Gastrocnemius medialis (tissue), 4 donors: Measurements from ENCODE around the gene BPIFB4. TPM values are rescaled to one million over a fixed set of nuclear protein-coding genes. Genes with fewer than 3 reads are reported as not detected.

Experiments
- ATAC-seq, 2 donors: fragments of 150-250 bp; one replicate each; pipeline ENCODE4 v1.9.1; 2016
- DNase-seq, 2 donors: peaks; one replicate each; pipeline ENCODE4 v3.0.0-alpha.2; 2019
- H3K27ac ChIP-seq, 4 donors: fragments of 200-600 bp; sonication (generic); 1 replicate in 1 of 4; 2 replicates in 3 of 4; pipeline ENCODE4 v1.5.1; 2016 to 2018; ENCODE audit warnings: mild to moderate bottlenecking in 2 of 4, moderate library complexity in 1 of 4
- H3K27me3 ChIP-seq, 3 donors: fragments of 200-600 bp; sonication (generic) in 2 of 3; 1 replicate in 1 of 3; 2 replicates in 2 of 3; pipeline versions ENCODE4 v1.5.1 to v1.6.0; 2016 to 2019; ENCODE audit warnings: mild to moderate bottlenecking in 1 of 3, moderate library complexity in 1 of 3
- H3K36me3 ChIP-seq, 2 donors: fragments of 200-600 bp; sonication (generic) in 1 of 2; one replicate each; pipeline ENCODE4 v1.5.1; 2017 to 2018
- H3K4me1 ChIP-seq, 2 donors: fragments of 200-600 bp; sonication (generic) in 1 of 2; one replicate each; pipeline ENCODE4 v1.5.1; 2016 to 2017; ENCODE audit warnings: mild to moderate bottlenecking in 2 of 2
- H3K4me3 ChIP-seq, 4 donors: fragments of 200-600 bp; sonication (generic) in 3 of 4; 1 replicate in 1 of 4; 2 replicates in 3 of 4; pipeline ENCODE4 v1.5.1; 2016 to 2019; ENCODE audit warnings: mild to moderate bottlenecking in 2 of 4
- H3K9me3 ChIP-seq, 3 donors: fragments of 200-600 bp; sonication (generic) in 2 of 3; 1 replicate in 1 of 3; 2 replicates in 2 of 3; pipeline ENCODE4 v1.5.1; 2016 to 2019
- CTCF ChIP-seq, 5 experiments: fragments of 450-650 bp in 3 of 5; fragments of 200-600 bp in 2 of 5; sonication (generic) in 2 of 5; IDR thresholded peaks in 4 of 5; conservative IDR thresholded peaks in 1 of 5; 1 replicate in 4 of 5; 2 replicates in 1 of 5; pipeline ENCODE4 v1.5.1; 2016 to 2019; ENCODE audit warnings: antibody characterized with exemption in 5 of 5, mild to moderate bottlenecking in 3 of 5, moderate library complexity in 3 of 5
- POLR2A ChIP-seq, 2 donors: fragments of 450-650 bp; IDR thresholded peaks; one replicate each; pipeline ENCODE4 v1.6.1; 2017; ENCODE audit warnings: antibody characterized with exemption in 2 of 2, mild to moderate bottlenecking in 2 of 2, moderate library complexity in 2 of 2
- in situ Hi-C, 4 donors: fragments of 200-750 bp; cut with MboI; loops; one replicate each; pipeline versions ENCODE4 v1.15.0 to v1.8.0; 2017; ENCODE audit warnings: low sequenced_read_pairs in 4 of 4
- intact Hi-C: fragments of 100-400 bp; cut with DNase I; formaldehyde crosslinking; loops from one replicate; pipeline ENCODE4 v1.15.1; 2023; ENCODE audit warnings: low total_unique reads
- total RNA-seq, 4 donors: library from RNA; depleted of rRNA; stranded (reverse); fragments of >200 nt; gene quantifications; one replicate each; pipeline versions ENCODE4 v1.1.0 to v1.2.3, GENCODE V29; 2016

BPIFB4 gene
- total RNA-seq, 4 donors from 2014 or later, result not detected

DNA sequence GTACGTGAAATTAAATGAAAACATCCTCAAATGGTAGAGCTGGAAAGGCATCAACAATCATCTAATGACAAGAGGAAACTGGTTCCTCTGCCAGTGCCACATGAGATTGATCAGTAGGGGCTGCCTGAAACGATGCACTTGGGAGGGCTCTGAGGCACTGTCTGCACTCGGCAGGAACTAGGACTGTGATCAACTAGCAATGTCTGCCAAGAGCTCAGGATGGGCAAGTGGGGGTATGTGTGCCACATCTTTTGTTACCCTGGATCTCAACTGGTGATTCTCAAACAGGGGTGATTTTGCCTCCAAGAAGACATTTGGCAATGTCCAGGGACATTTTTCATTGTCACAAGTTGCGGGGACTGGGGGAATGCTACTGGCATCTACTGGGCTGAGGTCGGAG, 46.1 kb upstream of the BPIFB4 start:
- H3K4me3 ChIP-seq, result no peak overlapping the region
- no peaks in the 10 kb centered on the region for H3K36me3 ChIP-seq
- intact Hi-C loops, result no loop called here
- no peaks in the 10 kb centered on the region for H3K4me1 ChIP-seq
- H3K27me3 ChIP-seq, result peaks cover 0 to 6% (median 0%) of the 10 kb centered on the region in 3 donors
- DNase-seq, result no peak
- in situ Hi-C loops, result no loop called here
- no peak overlapping the region for H3K27ac ChIP-seq
- ATAC-seq, result no peak
- TF ChIP-seq CTCF (IDR thresholded peaks at IDR 0.05 in 4 of 5, conservative IDR thresholded peaks at IDR 0.05 in 1 of 5) (no peak), POLR2A (IDR thresholded peaks at IDR 0.05) (no peak)
- no peaks in the 10 kb centered on the region for H3K9me3 ChIP-seq

- Histone ChIP-seq H3K27ac (no peak overlapping the region), H3K9me3 (no peaks in the 10 kb centered on the region), H3K27me3 (peaks cover 0 to 3% (median 0%) of the 10 kb centered on the region in 3 donors), H3K4me1 (no peaks in the 10 kb centered on the region), H3K4me3 (no peak overlapping the region), H3K36me3 (no peaks in the 10 kb centered on the region)
- in situ Hi-C loops, result no loop called here
- no peak for ATAC-seq
- intact Hi-C loops, result no loop called here
- TF ChIP-seq POLR2A (IDR thresholded peaks at IDR 0.05) (no peak), CTCF (IDR thresholded peaks at IDR 0.05 in 4 of 5, conservative IDR thresholded peaks at IDR 0.05 in 1 of 5) (no peak)
- no peak for DNase-seq
Observed at GRCh38 chr20:33034115-33034514, 45.3 kb upstream of the BPIFB4 start.

DNA sequence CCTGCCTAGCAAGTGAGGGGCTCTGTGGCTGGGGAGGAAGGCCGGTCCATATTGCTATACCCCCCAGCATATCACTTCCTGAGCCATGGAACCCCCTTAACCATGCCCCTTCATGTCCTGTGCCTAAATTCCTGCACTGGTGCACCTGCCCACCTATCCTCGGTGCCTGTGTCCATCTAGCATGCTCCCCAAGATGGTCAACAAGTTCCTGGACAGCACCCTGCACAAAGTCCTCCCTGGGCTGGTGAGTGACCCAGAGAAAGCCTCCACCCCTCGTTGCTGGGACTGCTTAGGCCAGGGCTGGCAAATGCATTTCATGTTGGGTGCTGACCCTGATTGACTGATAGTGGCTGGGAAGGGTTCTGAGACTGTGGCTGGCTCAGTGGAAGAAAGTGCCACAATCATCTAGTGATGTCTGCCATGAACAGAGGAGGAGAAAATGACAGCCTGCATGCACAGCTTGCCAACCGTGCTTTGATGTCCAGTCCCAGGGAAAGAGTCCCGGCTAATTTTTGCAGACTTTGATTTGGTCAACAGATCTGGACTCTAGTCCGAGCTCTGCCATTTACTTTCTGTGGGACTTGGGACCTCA, 44.4 kb upstream of the BPIFB4 start:
- intact Hi-C loops, result no loop called here
- H3K27me3 ChIP-seq, result no peaks in the 10 kb centered on the region
- H3K4me3 ChIP-seq, result no peak overlapping the region
- H3K36me3 ChIP-seq, result no peaks in the 10 kb centered on the region
- no peak for ATAC-seq
- H3K4me1 ChIP-seq, result no peaks in the 10 kb centered on the region
- in situ Hi-C loops, result no loop called here
- no peaks in the 10 kb centered on the region for H3K9me3 ChIP-seq
- DNase-seq, result no peak
- H3K27ac ChIP-seq, result no peak overlapping the region
- no peak for TF ChIP-seq POLR2A (IDR thresholded peaks at IDR 0.05)
- no peak for TF ChIP-seq CTCF (IDR thresholded peaks at IDR 0.05 in 4 of 5, conservative IDR thresholded peaks at IDR 0.05 in 1 of 5)

DNA sequence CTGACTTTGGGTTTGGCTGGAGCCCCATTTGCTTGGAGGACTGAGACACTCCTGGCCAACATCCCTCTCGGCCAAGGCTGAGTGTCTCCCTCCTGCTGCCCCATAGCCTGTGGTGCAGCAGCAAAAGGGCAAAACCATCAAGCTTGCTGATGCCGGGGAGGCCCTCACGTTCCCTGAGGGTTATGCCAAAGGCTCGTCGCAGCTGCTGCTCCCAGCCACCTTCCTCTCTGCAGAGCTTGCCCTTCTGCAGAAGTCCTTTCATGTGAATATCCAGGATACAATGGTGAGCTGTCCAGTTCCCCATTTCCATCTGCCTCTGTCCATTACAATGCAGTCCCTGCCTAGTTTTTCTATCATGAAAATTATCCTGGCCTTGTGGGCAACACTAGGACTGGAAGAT, 42.0 kb upstream of the BPIFB4 start:
- Histone ChIP-seq H3K4me1 (no peaks in the 10 kb centered on the region), H3K9me3 (no peaks in the 10 kb centered on the region), H3K27ac (no peak overlapping the region), H3K27me3 (no peaks in the 10 kb centered on the region), H3K4me3 (no peak overlapping the region), H3K36me3 (no peaks in the 10 kb centered on the region)
- ATAC-seq (no peak), DNase-seq (no peak)
- in situ Hi-C loops (no loop called here), intact Hi-C loops (no loop called here)
- no peak for TF ChIP-seq CTCF (IDR thresholded peaks at IDR 0.05 in 4 of 5, conservative IDR thresholded peaks at IDR 0.05 in 1 of 5)
- no peak for TF ChIP-seq POLR2A (IDR thresholded peaks at IDR 0.05)

- ATAC-seq (no peak), DNase-seq (no peak)
- Histone ChIP-seq H3K4me1 (no peaks in the 10 kb centered on the region), H3K4me3 (no peak overlapping the region), H3K9me3 (no peaks in the 10 kb centered on the region), H3K27me3 (no peaks in the 10 kb centered on the region), H3K27ac (no peak overlapping the region), H3K36me3 (no peaks in the 10 kb centered on the region)
- no peak for TF ChIP-seq POLR2A (IDR thresholded peaks at IDR 0.05)
- TF ChIP-seq CTCF (IDR thresholded peaks at IDR 0.05 in 4 of 5, conservative IDR thresholded peaks at IDR 0.05 in 1 of 5), result no peak
- intact Hi-C loops, result no loop called here
- in situ Hi-C loops, result no loop called here
Observed at GRCh38 chr20:33038243-33038642, 41.2 kb upstream of the BPIFB4 start.
